ENCODE measurements around the gene APOA1. TPM values are rescaled to one million over a fixed set of nuclear protein-coding genes. Genes with fewer than 3 reads are reported as not detected.
A peak's percentile ranks its signal among the peaks of the same experiment; 100 is the strongest.

Gene APOA1
- under 1 TPM in 1 of 2 donors, not detected in 1; 0.84 TPM for total RNA-seq

- ATAC-seq (no peak), DNase-seq (ENCODE audit: low spot score in 2 of 2) (no peak)
- H3K9me3 Mint-ChIP-seq: no peaks in the 10 kb centered on the region
- no peak within 1 kb of the TSS for H3K27ac Mint-ChIP-seq
- H3K36me3 Mint-ChIP-seq: no peaks in the 10 kb centered on the region
Observed at GRCh38 chr11:116837231-116838091, at the start of gene APOA1. APOA1 (minus strand) TSS chr11:116837622; CDS start chr11:116837387, 235 bp downstream.

GRCh38 chr11:116885951-116886655, 48.7 kb upstream of the APOA1 start:
- no peaks in the 10 kb centered on the region for H3K36me3 Mint-ChIP-seq
- H3K9me3 Mint-ChIP-seq: no peaks in the 10 kb centered on the region
- H3K27ac Mint-ChIP-seq: no peak overlapping the region
- DNase-seq (ENCODE audit: low spot score in 2 of 2) (no peak), ATAC-seq (no peak)

- Mint-ChIP-seq H3K27ac (peak overlapping the region; percentile 31 to 61), H3K36me3 (no peaks in the 10 kb centered on the region), H3K9me3 (no peaks in the 10 kb centered on the region)
- peak; percentile 93 to 96 for ATAC-seq
- DNase-seq (ENCODE audit: low spot score in 2 of 2): peak in 1 of 2 donors; percentile 28
Observed at GRCh38 chr11:116882386-116882785, 45.0 kb upstream of the APOA1 start.

GRCh38 chr11:116881143-116881542, 43.7 kb upstream of the APOA1 start:
- Mint-ChIP-seq H3K36me3 (no peaks in the 10 kb centered on the region), H3K27ac (no peak overlapping the region), H3K9me3 (no peaks in the 10 kb centered on the region)
- no peak for DNase-seq (ENCODE audit: low spot score in 2 of 2)
- no peak for ATAC-seq

GRCh38 chr11:116879800-116880625, 42.6 kb upstream of the APOA1 start:
- ATAC-seq: peak; percentile 41 to 65
- H3K36me3 Mint-ChIP-seq: peaks cover 0 to 2% of the 10 kb centered on the region in 2 donors
- no peak for DNase-seq (ENCODE audit: low spot score in 2 of 2)
- H3K27ac Mint-ChIP-seq: no peak overlapping the region
- H3K9me3 Mint-ChIP-seq: no peaks in the 10 kb centered on the region

- no peak for DNase-seq (ENCODE audit: low spot score in 2 of 2)
- H3K9me3 Mint-ChIP-seq: no peaks in the 10 kb centered on the region
- H3K36me3 Mint-ChIP-seq: peaks cover 4 to 10% of the 10 kb centered on the region in 2 donors
- H3K27ac Mint-ChIP-seq: peak overlapping the region in 1 of 2 donors; percentile 52
- no peak for ATAC-seq
Observed at GRCh38 chr11:116876656-116877055, 39.2 kb upstream of the APOA1 start.

GRCh38 chr11:116875194-116875593, 37.8 kb upstream of the APOA1 start:
- no peaks in the 10 kb centered on the region for H3K9me3 Mint-ChIP-seq
- no peak for DNase-seq (ENCODE audit: low spot score in 2 of 2)
- no peak overlapping the region for H3K27ac Mint-ChIP-seq
- no peak for ATAC-seq
- H3K36me3 Mint-ChIP-seq: peaks cover 4 to 10% of the 10 kb centered on the region in 2 donors

- ATAC-seq (no peak), DNase-seq (ENCODE audit: low spot score in 2 of 2) (no peak)
- Mint-ChIP-seq H3K27ac (no peak overlapping the region), H3K36me3 (peaks cover 10 to 12% of the 10 kb centered on the region in 2 donors), H3K9me3 (no peaks in the 10 kb centered on the region)
Observed at GRCh38 chr11:116874251-116874650, 36.8 kb upstream of the APOA1 start.

GRCh38 chr11:116873381-116873780, 36.0 kb upstream of the APOA1 start:
- DNase-seq (ENCODE audit: low spot score in 2 of 2): no peak
- ATAC-seq: no peak
- Mint-ChIP-seq H3K27ac (no peak overlapping the region), H3K9me3 (no peaks in the 10 kb centered on the region), H3K36me3 (peaks cover 10 to 13% of the 10 kb centered on the region in 2 donors)

- DNase-seq (ENCODE audit: low spot score in 2 of 2): no peak
- no peak for ATAC-seq
- Mint-ChIP-seq H3K27ac (peak overlapping the region in 1 of 2 donors; percentile 4), H3K36me3 (peaks cover 16 to 23% of the 10 kb centered on the region in 2 donors), H3K9me3 (no peaks in the 10 kb centered on the region)
Observed at GRCh38 chr11:116871248-116871647, 33.8 kb upstream of the APOA1 start.

GRCh38 chr11:116870054-116870453, 32.6 kb upstream of the APOA1 start:
- Mint-ChIP-seq H3K9me3 (no peaks in the 10 kb centered on the region), H3K36me3 (peaks cover 16 to 28% of the 10 kb centered on the region in 2 donors), H3K27ac (peak overlapping the region in 1 of 2 donors; percentile 11)
- ATAC-seq (no peak), DNase-seq (ENCODE audit: low spot score in 2 of 2) (no peak)

- ATAC-seq (no peak), DNase-seq (ENCODE audit: low spot score in 2 of 2) (no peak)
- Mint-ChIP-seq H3K9me3 (no peaks in the 10 kb centered on the region), H3K27ac (peak overlapping the region in 1 of 2 donors; percentile 11), H3K36me3 (peaks cover 16 to 26% of the 10 kb centered on the region in 2 donors)
Observed at GRCh38 chr11:116869610-116870009, 32.2 kb upstream of the APOA1 start.

- ATAC-seq (no peak), DNase-seq (ENCODE audit: low spot score in 2 of 2) (no peak)
- H3K27ac Mint-ChIP-seq: no peak overlapping the region
- peaks cover 11 to 32% of the 10 kb centered on the region in 2 donors for H3K36me3 Mint-ChIP-seq
- H3K9me3 Mint-ChIP-seq: no peaks in the 10 kb centered on the region
Observed at GRCh38 chr11:116868066-116868465, 30.6 kb upstream of the APOA1 start.

- DNase-seq (ENCODE audit: low spot score in 2 of 2): no peak
Observed at GRCh38 chr11:116867619-116868018, 30.2 kb upstream of the APOA1 start.

GRCh38 chr11:116866804-116867455, 29.5 kb upstream of the APOA1 start:
- no peak for ATAC-seq
- Mint-ChIP-seq H3K36me3 (peaks cover 6 to 32% of the 10 kb centered on the region in 2 donors), H3K9me3 (no peaks in the 10 kb centered on the region), H3K27ac (no peak overlapping the region)
- DNase-seq (ENCODE audit: low spot score in 2 of 2): no peak

More at GRCh38 chr11:116867619-116868018, 30.2 kb upstream of the APOA1 start:
- no peak overlapping the region for H3K27ac Mint-ChIP-seq
- no peak for ATAC-seq
- no peaks in the 10 kb centered on the region for H3K9me3 Mint-ChIP-seq
- peaks cover 7 to 32% of the 10 kb centered on the region in 2 donors for H3K36me3 Mint-ChIP-seq

- Mint-ChIP-seq H3K36me3 (peaks cover 16 to 32% of the 10 kb centered on the region in 2 donors), H3K27ac (peak overlapping the region in 1 of 2 donors; percentile 9), H3K9me3 (no peaks in the 10 kb centered on the region)
- DNase-seq (ENCODE audit: low spot score in 2 of 2): no peak
- ATAC-seq: no peak
Observed at GRCh38 chr11:116865696-116866095, 28.3 kb upstream of the APOA1 start.

Measured in activated naive CD4-positive, alpha-beta T cell treated with anti-CD3 and anti-CD28 coated beads, Interleukin-2, amount 50 U/mL, for 72 hours (primary cell).